Measurements from ENCODE around the gene UNC45B.

- TF ChIP-seq CTCF (IDR thresholded peaks at IDR 0.05; ENCODE audit: low read depth, low read length), result no peak
- TF ChIP-seq EZH2phosphoT487 (IDR thresholded peaks at IDR 0.05; ENCODE audit: low read depth), result no peak
These were observed 65.9 kb downstream of the UNC45B start for GRCh38 chr17:35213412-35213940.
